Prostate gland (tissue), 2 donors: ENCODE measurements around the gene PSMB8.

ENCODE experiments used
- CTCF ChIP-seq, 4 experiments: fragments of 200-600 bp in 2 of 4; fragments of 450-650 bp in 2 of 4; sonication (generic) in 2 of 4; IDR thresholded peaks; 1 replicate in 3 of 4; 2 replicates in 1 of 4; pipeline ENCODE4 v1.5.1; 2016 to 2019; ENCODE audit warnings: antibody characterized with exemption in 4 of 4, mild to moderate bottlenecking in 2 of 4, moderate library complexity in 2 of 4
- POLR2A ChIP-seq: fragments of 450-650 bp; IDR thresholded peaks from one replicate; pipeline ENCODE4 v1.6.1; 2016; ENCODE audit warnings: antibody characterized with exemption, mild to moderate bottlenecking

GRCh38 chr6:32835167-32835893 is 8.5 kb downstream of the PSMB8 start:
- no peak for TF ChIP-seq POLR2A
- no peak for TF ChIP-seq CTCF (IDR thresholded peaks at IDR 0.05)
